GM18499 (cell line): ENCODE data around the gene ADAMTS6.

Experiments
- ATAC-seq: cut with Tn5 transposase; IDR thresholded peaks from one replicate; pipeline ENCODE4 v1.9.1; 2021; ENCODE audit warnings: moderate number of reproducible peaks; ENCODE audit not compliant: insufficient read depth, unreplicated experiment

Gene ADAMTS6

GRCh38 chr5:65296067-65296466 lies 185.7 kb downstream of the ADAMTS6 start:
- no peak for ATAC-seq

- ATAC-seq = no peak
These were observed 189.5 kb downstream of the ADAMTS6 start for GRCh38 chr5:65292196-65292595.

- ATAC-seq = no peak
These were observed 191.0 kb downstream of the ADAMTS6 start for GRCh38 chr5:65290677-65291076.

DNA sequence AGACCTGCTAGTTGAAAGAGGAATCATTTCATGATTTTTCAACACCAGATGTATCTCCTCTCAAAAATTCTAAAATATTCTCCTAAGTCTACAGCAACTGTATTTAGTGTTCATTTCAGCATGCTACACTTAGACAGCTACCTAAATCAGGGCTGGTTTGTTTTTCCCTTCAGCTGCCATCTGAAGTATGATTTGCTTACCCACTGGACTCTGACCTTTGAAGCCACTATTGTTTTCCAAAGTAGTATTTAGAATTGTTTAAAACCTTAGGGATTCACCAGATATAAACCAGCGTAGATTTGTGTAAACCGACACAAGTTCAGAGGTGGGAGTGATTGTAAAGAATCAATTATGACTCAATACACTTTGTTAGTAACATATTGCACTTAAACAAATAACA lies 193.1 kb downstream of the ADAMTS6 start:
- no peak for ATAC-seq

- no peak for ATAC-seq
These were observed 202.1 kb downstream of the ADAMTS6 start for GRCh38 chr5:65279603-65280002.

DNA sequence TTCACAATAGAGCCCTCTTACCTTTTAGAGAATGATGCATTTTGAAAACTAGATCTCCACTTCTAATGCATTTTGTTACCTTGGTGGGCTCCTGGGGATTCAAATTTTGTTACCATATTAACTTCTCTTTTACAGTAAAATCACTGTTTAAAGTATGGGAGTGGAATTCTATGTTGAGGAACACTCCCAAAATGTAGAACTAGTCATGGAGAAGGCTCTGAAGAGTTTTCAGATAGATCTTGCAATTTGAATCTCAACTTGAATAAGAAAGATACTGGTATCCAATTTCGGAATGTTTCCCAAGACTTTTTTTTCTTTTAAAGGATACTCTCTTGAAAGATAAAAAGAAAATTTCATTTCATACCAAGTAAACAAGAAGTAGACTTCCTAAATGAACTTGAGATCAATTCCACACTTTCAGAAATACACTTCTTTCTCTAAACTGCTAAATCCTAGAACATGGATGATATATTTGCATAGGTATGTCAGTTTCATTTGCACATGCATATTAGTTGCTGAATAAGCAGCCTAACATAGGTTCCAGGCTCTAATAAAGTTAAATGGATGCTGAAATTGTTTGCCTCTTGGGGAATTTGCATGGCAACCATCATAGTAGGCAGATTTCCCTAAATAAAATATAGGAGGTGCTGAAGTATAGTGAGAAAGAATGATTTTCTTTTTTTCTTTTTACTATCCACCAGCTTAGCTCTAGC lies 205.4 kb downstream of the ADAMTS6 start:
- no peak for ATAC-seq

DNA sequence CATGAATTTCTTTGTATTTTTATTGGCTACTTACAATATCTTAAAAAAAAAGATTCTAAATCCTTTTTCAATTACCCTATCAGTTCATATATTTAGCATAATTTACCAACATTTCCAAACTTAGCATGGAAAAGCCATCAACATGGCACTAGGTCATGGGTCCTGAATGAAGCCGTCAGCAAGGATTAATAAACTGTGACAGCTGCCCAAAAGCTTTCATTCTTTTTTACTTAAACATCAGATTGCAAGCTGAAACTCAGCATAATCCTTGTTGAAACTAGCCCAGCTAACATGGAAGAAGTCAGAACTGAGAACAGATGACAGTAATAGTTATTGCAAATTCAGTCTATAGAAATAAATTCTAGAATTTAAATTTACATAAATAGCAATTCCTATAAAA lies 209.8 kb downstream of the ADAMTS6 start:
- ATAC-seq = no peak

GRCh38 chr5:65268525-65268924 lies 213.2 kb downstream of the ADAMTS6 start:
- no peak for ATAC-seq

GRCh38 chr5:65264420-65264819 lies 217.3 kb downstream of the ADAMTS6 start:
- ATAC-seq = no peak

- no peak for ATAC-seq
These were observed 218.4 kb downstream of the ADAMTS6 start for GRCh38 chr5:65263321-65263720.

DNA sequence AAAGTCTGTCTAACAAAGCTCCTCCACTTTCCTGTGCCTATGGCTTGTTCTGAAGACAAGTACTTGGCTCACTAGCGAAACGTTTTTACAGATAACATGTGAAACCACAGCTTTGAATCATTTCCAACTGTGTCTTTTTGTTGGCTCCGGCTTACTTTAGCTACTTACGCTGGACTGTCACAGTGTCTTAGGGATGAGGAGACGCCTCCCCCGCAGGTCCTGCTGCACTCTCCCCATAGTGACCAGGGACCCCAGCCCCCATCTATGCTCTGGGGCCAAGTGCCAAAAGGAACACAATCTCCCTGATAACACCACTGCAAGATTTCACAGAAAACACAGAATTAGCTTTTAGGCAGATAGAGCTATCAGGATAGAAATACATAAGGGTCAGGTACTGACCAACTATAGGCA lies 219.1 kb downstream of the ADAMTS6 start:
- no peak for ATAC-seq

- no peak for ATAC-seq
These were observed 219.6 kb downstream of the ADAMTS6 start for GRCh38 chr5:65262096-65262495.

- no peak for ATAC-seq
These were observed 220.2 kb downstream of the ADAMTS6 start for GRCh38 chr5:65261499-65261898.

DNA sequence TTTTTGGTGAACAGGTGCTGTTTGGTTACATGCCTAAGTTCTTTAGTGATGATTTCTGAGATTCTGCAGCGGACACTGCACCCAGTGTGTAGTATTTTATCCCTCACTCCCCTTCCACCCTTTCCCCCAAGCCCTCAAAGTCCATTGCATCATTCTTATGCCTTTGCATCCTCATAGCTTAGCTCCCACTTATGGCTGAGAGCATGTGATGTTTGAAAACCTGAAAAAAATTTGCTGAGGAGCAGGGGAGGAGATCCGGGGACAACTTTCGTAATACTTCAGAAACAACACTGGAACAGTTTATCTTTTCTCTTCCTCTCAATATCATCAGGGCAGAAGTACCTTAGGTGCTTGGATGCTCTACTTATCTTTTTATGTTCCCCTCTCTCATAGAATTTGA lies 226.4 kb downstream of the ADAMTS6 start:
- no peak for ATAC-seq

DNA sequence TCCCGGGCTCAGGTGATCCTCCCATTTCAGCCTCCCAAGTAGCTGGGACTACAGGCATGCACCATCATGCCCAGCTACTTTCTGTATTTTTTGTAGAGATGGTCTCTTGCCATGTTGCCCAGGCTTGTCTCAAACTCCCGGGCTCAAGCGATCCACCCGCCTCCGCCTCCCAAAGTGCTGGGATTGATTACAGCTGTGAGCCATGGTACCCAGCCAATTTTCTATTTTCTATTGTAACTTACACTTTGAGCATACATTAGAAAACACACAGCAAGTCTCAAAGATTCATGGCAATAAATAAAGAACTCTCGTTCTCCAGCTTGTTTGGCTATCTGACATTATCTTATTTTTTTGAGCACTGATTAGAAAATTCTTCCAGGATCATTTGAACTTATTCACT lies 228.7 kb downstream of the ADAMTS6 start:
- ATAC-seq = no peak

- no peak for ATAC-seq
These were observed 232.8 kb downstream of the ADAMTS6 start for GRCh38 chr5:65248896-65249295.

GRCh38 chr5:65247594-65247993 lies 234.1 kb downstream of the ADAMTS6 start:
- ATAC-seq = no peak

DNA sequence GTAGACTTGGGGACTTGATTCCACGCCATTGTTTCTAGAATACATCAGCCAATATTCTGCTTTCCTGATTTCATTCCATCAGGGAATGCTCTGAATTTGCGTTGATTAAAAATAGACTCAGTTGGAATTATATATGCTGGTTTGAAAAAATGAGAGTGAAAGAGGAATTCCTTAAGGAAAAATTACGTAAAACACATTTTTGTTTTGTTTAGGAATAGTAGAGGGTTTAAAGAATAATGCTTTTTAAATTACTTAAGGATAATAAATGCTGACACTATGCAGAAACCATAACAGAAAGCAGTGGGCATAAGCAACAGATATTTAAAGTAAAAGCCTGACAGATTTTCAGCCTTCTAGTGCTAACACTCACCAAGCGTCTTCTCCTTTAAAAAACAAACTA lies 235.0 kb downstream of the ADAMTS6 start:
- ATAC-seq = no peak

GRCh38 chr5:65244031-65244430 lies 237.7 kb downstream of the ADAMTS6 start:
- no peak for ATAC-seq

DNA sequence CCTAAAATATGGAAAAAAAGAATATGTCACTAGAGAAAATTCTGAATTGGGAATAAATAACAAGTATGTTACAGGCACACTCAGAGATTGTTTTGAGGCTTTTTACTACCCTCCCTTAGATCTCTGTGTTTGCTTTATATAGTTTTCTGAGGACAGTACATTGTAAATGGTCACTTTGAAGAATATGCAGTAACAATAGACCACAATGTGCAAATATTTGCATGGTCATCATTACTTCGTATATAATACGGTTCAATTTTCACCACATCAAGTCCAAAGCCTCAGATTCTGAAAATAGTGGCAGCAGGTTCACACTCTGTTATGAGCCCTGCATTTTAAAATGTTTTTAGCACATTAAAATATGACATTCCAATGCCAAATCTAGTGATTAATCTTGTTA lies 238.6 kb downstream of the ADAMTS6 start:
- no peak for ATAC-seq

- no peak for ATAC-seq
These were observed 251.9 kb downstream of the ADAMTS6 start for GRCh38 chr5:65229841-65230240.

- no peak for ATAC-seq
These were observed 267.7 kb downstream of the ADAMTS6 start for GRCh38 chr5:65213921-65214525.
